ENCODE results near the gene MTCH2.

Gene MTCH2

GRCh38 chr11:47589118-47589517, 53.2 kb downstream of the MTCH2 start:
- Histone ChIP-seq H3K4me3 (ENCODE audit: low read depth, low read length) (no peak overlapping the region), H3K36me3 (ENCODE audit: control insufficient read depth, insufficient read depth, low read length) (peaks cover 2% of the 10 kb centered on the region), H3K9me3 (ENCODE audit: control insufficient read depth, insufficient read depth, low read length) (no peaks in the 10 kb centered on the region), H3K4me1 (ENCODE audit: control insufficient read depth, insufficient read depth, low read length) (peaks cover 2% of the 10 kb centered on the region), H3K9ac (ENCODE audit: low read depth, low read length) (no peak overlapping the region), H3K27me3 (ENCODE audit: control insufficient read depth, insufficient read depth, low read length) (peaks cover 27% of the 10 kb centered on the region)

- Histone ChIP-seq H3K9me3 (ENCODE audit: control insufficient read depth, insufficient read depth, low read length) (no peaks in the 10 kb centered on the region), H3K4me1 (ENCODE audit: control insufficient read depth, insufficient read depth, low read length) (peaks cover 2% of the 10 kb centered on the region), H3K36me3 (ENCODE audit: control insufficient read depth, insufficient read depth, low read length) (peaks cover 8% of the 10 kb centered on the region), H3K9ac (ENCODE audit: low read depth, low read length) (no peak overlapping the region), H3K27me3 (ENCODE audit: control insufficient read depth, insufficient read depth, low read length) (peaks cover 16% of the 10 kb centered on the region), H3K4me3 (ENCODE audit: low read depth, low read length) (no peak overlapping the region)
Observed at GRCh38 chr11:47587723-47588326, 54.5 kb downstream of the MTCH2 start.

GRCh38 chr11:47587039-47587716, 55.2 kb downstream of the MTCH2 start:
- Histone ChIP-seq H3K4me1 (ENCODE audit: control insufficient read depth, insufficient read depth, low read length) (peaks cover 2% of the 10 kb centered on the region), H3K27me3 (ENCODE audit: control insufficient read depth, insufficient read depth, low read length) (peaks cover 10% of the 10 kb centered on the region), H3K9ac (ENCODE audit: low read depth, low read length) (no peak overlapping the region), H3K4me3 (ENCODE audit: low read depth, low read length) (no peak overlapping the region), H3K9me3 (ENCODE audit: control insufficient read depth, insufficient read depth, low read length) (no peaks in the 10 kb centered on the region), H3K36me3 (ENCODE audit: control insufficient read depth, insufficient read depth, low read length) (peaks cover 15% of the 10 kb centered on the region)

- Histone ChIP-seq H3K9me3 (ENCODE audit: control insufficient read depth, insufficient read depth, low read length) (no peaks in the 10 kb centered on the region), H3K27me3 (ENCODE audit: control insufficient read depth, insufficient read depth, low read length) (peaks cover 4% of the 10 kb centered on the region), H3K4me1 (ENCODE audit: control insufficient read depth, insufficient read depth, low read length) (peaks cover 2% of the 10 kb centered on the region), H3K36me3 (ENCODE audit: control insufficient read depth, insufficient read depth, low read length) (peaks cover 22% of the 10 kb centered on the region), H3K9ac (ENCODE audit: low read depth, low read length) (no peak within 1 kb of the TSS), H3K4me3 (ENCODE audit: low read depth, low read length) (no peak within 1 kb of the TSS)
Observed at GRCh38 chr11:47586098-47586855, 56.1 kb downstream of the MTCH2 start, which contains the start of gene FAM180B. TSS of gene FAM180B (plus strand) at chr11:47586678. CDS start at chr11:47586769, 91 bp downstream.

GRCh38 chr11:47583844-47584243, 58.5 kb downstream of the MTCH2 start:
- Histone ChIP-seq H3K9ac (ENCODE audit: low read depth, low read length) (no peak overlapping the region), H3K27me3 (ENCODE audit: control insufficient read depth, insufficient read depth, low read length) (no peaks in the 10 kb centered on the region), H3K4me1 (ENCODE audit: control insufficient read depth, insufficient read depth, low read length) (peaks cover 4% of the 10 kb centered on the region), H3K4me3 (ENCODE audit: low read depth, low read length) (no peak overlapping the region), H3K36me3 (ENCODE audit: control insufficient read depth, insufficient read depth, low read length) (peaks cover 25% of the 10 kb centered on the region), H3K9me3 (ENCODE audit: control insufficient read depth, insufficient read depth, low read length) (no peaks in the 10 kb centered on the region)

- Histone ChIP-seq H3K4me3 (ENCODE audit: low read depth, low read length) (peak within 1 kb of the TSS; percentile 82), H3K9ac (ENCODE audit: low read depth, low read length) (peak within 1 kb of the TSS; percentile 87), H3K36me3 (ENCODE audit: control insufficient read depth, insufficient read depth, low read length) (peaks cover 28% of the 10 kb centered on the region), H3K27me3 (ENCODE audit: control insufficient read depth, insufficient read depth, low read length) (no peaks in the 10 kb centered on the region), H3K9me3 (ENCODE audit: control insufficient read depth, insufficient read depth, low read length) (no peaks in the 10 kb centered on the region), H3K4me1 (ENCODE audit: control insufficient read depth, insufficient read depth, low read length) (peaks cover 8% of the 10 kb centered on the region)
Observed at GRCh38 chr11:47578524-47579494, 63.5 kb downstream of the MTCH2 start, which contains the start of the genes KBTBD4 and NDUFS3. TSS of gene KBTBD4 (minus strand) at chr11:47578970. CDS start at chr11:47578951, 19 bp downstream. TSS of gene NDUFS3 (plus strand) at chr11:47579074. CDS start at chr11:47579092, 18 bp downstream.

- H3K4me3 ChIP-seq (ENCODE audit: low read depth, low read length) = peak overlapping the region; percentile 82
- peaks cover 32% of the 10 kb centered on the region for H3K36me3 ChIP-seq (ENCODE audit: control insufficient read depth, insufficient read depth, low read length)
- H3K9ac ChIP-seq (ENCODE audit: low read depth, low read length) = no peak overlapping the region
- no peaks in the 10 kb centered on the region for H3K27me3 ChIP-seq (ENCODE audit: control insufficient read depth, insufficient read depth, low read length)
- H3K9me3 ChIP-seq (ENCODE audit: control insufficient read depth, insufficient read depth, low read length) = no peaks in the 10 kb centered on the region
- peaks cover 8% of the 10 kb centered on the region for H3K4me1 ChIP-seq (ENCODE audit: control insufficient read depth, insufficient read depth, low read length)
Observed at GRCh38 chr11:47577460-47578041, 64.8 kb downstream of the MTCH2 start.

GRCh38 chr11:47573321-47573720, 69.0 kb downstream of the MTCH2 start:
- no peaks in the 10 kb centered on the region for H3K27me3 ChIP-seq (ENCODE audit: control insufficient read depth, insufficient read depth, low read length)
- no peaks in the 10 kb centered on the region for H3K9me3 ChIP-seq (ENCODE audit: control insufficient read depth, insufficient read depth, low read length)
- no peak overlapping the region for H3K4me3 ChIP-seq (ENCODE audit: low read depth, low read length)
- H3K9ac ChIP-seq (ENCODE audit: low read depth, low read length) = no peak overlapping the region
- H3K36me3 ChIP-seq (ENCODE audit: control insufficient read depth, insufficient read depth, low read length) = peaks cover 32% of the 10 kb centered on the region
- peaks cover 4% of the 10 kb centered on the region for H3K4me1 ChIP-seq (ENCODE audit: control insufficient read depth, insufficient read depth, low read length)

GRCh38 chr11:47572715-47573255, 69.6 kb downstream of the MTCH2 start:
- peaks cover 2% of the 10 kb centered on the region for H3K4me1 ChIP-seq (ENCODE audit: control insufficient read depth, insufficient read depth, low read length)
- H3K9me3 ChIP-seq (ENCODE audit: control insufficient read depth, insufficient read depth, low read length) = no peaks in the 10 kb centered on the region
- peaks cover 30% of the 10 kb centered on the region for H3K36me3 ChIP-seq (ENCODE audit: control insufficient read depth, insufficient read depth, low read length)
- no peaks in the 10 kb centered on the region for H3K27me3 ChIP-seq (ENCODE audit: control insufficient read depth, insufficient read depth, low read length)
- no peak overlapping the region for H3K4me3 ChIP-seq (ENCODE audit: low read depth, low read length)
- H3K9ac ChIP-seq (ENCODE audit: low read depth, low read length) = no peak overlapping the region

GRCh38 chr11:47571895-47572294, 70.5 kb downstream of the MTCH2 start:
- no peaks in the 10 kb centered on the region for H3K4me1 ChIP-seq (ENCODE audit: control insufficient read depth, insufficient read depth, low read length)
- no peak overlapping the region for H3K9ac ChIP-seq (ENCODE audit: low read depth, low read length)
- H3K27me3 ChIP-seq (ENCODE audit: control insufficient read depth, insufficient read depth, low read length) = no peaks in the 10 kb centered on the region
- no peaks in the 10 kb centered on the region for H3K9me3 ChIP-seq (ENCODE audit: control insufficient read depth, insufficient read depth, low read length)
- no peak overlapping the region for H3K4me3 ChIP-seq (ENCODE audit: low read depth, low read length)
- H3K36me3 ChIP-seq (ENCODE audit: control insufficient read depth, insufficient read depth, low read length) = peaks cover 28% of the 10 kb centered on the region

Data from iPS-15b (cell line).